Measurements from ENCODE around the gene SPDYE4. TPM values are rescaled to one million over a fixed set of nuclear protein-coding genes. Genes with fewer than 3 reads are reported as not detected.

The SPDYE4 gene
- total and polyA plus RNA-seq, 2 experiments from 2014 or later, result not detected

GRCh38 chr17:8708025-8708461, 50.3 kb downstream of the SPDYE4 start:
- Mint-ChIP-seq H3K4me3 (no peak overlapping the region), H3K4me1 (no peaks in the 10 kb centered on the region), H3K9me3 (peaks cover 12% of the 10 kb centered on the region; the same call in 2 of the 3 replicates), H3K27ac (no peak overlapping the region), H3K27me3 (ENCODE audit: insufficient read depth, low read depth, poor library complexity) (no peaks in the 10 kb centered on the region), H3K36me3 (ENCODE audit: low read depth) (peaks cover 3% of the 10 kb centered on the region; the same call in 1 of the 3 replicates)
- Histone ChIP-seq H3F3A (replicated peaks; ENCODE audit: low read depth) (no peaks in the 10 kb centered on the region), H4K20me1 (replicated peaks; ENCODE audit: insufficient read depth) (no peaks in the 10 kb centered on the region), H3K27me3 (ENCODE audit: insufficient read depth) (no peaks in the 10 kb centered on the region), H3K27ac (ENCODE audit: low read depth) (no peak overlapping the region), H2AFZ (no peak overlapping the region; the same call in 1 of the 2 replicates), H3K36me3 (ENCODE audit: insufficient read depth) (no peaks in the 10 kb centered on the region), H3K4me1 (ENCODE audit: insufficient read depth) (no peaks in the 10 kb centered on the region), H3K79me2 (replicated peaks; ENCODE audit: insufficient read depth) (no peaks in the 10 kb centered on the region), H3K9me2 (ENCODE audit: insufficient read depth) (no peaks in the 10 kb centered on the region), H3K4me3 (no peak overlapping the region), H3K4me2 (no peak overlapping the region)
- no peak for TF ChIP-seq EZH2 (IDR thresholded peaks at IDR 0.05; ENCODE audit: low read depth, unreplicated experiment)
- TF ChIP-seq CTCF (conservative IDR thresholded peaks at IDR 0.05; ENCODE audit: low read depth in 2 of 2), result no peak
- no peak for TF ChIP-seq JUNB (IDR thresholded peaks at IDR 0.05; ENCODE audit: unreplicated experiment)
- TF ChIP-seq NANOG (IDR thresholded peaks at IDR 0.05; ENCODE audit: borderline replicate concordance), result no peak
- TF ChIP-seq, protein P1, sequence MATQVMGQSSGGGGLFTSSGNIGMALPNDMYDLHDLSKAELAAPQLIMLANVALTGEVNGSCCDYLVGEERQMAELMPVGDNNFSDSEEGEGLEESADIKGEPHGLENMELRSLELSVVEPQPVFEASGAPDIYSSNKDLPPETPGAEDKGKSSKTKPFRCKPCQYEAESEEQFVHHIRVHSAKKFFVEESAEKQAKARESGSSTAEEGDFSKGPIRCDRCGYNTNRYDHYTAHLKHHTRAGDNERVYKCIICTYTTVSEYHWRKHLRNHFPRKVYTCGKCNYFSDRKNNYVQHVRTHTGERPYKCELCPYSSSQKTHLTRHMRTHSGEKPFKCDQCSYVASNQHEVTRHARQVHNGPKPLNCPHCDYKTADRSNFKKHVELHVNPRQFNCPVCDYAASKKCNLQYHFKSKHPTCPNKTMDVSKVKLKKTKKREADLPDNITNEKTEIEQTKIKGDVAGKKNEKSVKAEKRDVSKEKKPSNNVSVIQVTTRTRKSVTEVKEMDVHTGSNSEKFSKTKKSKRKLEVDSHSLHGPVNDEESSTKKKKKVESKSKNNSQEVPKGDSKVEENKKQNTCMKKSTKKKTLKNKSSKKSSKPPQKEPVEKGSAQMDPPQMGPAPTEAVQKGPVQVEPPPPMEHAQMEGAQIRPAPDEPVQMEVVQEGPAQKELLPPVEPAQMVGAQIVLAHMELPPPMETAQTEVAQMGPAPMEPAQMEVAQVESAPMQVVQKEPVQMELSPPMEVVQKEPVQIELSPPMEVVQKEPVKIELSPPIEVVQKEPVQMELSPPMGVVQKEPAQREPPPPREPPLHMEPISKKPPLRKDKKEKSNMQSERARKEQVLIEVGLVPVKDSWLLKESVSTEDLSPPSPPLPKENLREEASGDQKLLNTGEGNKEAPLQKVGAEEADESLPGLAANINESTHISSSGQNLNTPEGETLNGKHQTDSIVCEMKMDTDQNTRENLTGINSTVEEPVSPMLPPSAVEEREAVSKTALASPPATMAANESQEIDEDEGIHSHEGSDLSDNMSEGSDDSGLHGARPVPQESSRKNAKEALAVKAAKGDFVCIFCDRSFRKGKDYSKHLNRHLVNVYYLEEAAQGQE (IDR thresholded peaks at IDR 0.05; ENCODE audit: unreplicated experiment), result no peak
- no peak for TF ChIP-seq ETS1 (IDR thresholded peaks at IDR 0.05)
- TF ChIP-seq, protein P2, sequence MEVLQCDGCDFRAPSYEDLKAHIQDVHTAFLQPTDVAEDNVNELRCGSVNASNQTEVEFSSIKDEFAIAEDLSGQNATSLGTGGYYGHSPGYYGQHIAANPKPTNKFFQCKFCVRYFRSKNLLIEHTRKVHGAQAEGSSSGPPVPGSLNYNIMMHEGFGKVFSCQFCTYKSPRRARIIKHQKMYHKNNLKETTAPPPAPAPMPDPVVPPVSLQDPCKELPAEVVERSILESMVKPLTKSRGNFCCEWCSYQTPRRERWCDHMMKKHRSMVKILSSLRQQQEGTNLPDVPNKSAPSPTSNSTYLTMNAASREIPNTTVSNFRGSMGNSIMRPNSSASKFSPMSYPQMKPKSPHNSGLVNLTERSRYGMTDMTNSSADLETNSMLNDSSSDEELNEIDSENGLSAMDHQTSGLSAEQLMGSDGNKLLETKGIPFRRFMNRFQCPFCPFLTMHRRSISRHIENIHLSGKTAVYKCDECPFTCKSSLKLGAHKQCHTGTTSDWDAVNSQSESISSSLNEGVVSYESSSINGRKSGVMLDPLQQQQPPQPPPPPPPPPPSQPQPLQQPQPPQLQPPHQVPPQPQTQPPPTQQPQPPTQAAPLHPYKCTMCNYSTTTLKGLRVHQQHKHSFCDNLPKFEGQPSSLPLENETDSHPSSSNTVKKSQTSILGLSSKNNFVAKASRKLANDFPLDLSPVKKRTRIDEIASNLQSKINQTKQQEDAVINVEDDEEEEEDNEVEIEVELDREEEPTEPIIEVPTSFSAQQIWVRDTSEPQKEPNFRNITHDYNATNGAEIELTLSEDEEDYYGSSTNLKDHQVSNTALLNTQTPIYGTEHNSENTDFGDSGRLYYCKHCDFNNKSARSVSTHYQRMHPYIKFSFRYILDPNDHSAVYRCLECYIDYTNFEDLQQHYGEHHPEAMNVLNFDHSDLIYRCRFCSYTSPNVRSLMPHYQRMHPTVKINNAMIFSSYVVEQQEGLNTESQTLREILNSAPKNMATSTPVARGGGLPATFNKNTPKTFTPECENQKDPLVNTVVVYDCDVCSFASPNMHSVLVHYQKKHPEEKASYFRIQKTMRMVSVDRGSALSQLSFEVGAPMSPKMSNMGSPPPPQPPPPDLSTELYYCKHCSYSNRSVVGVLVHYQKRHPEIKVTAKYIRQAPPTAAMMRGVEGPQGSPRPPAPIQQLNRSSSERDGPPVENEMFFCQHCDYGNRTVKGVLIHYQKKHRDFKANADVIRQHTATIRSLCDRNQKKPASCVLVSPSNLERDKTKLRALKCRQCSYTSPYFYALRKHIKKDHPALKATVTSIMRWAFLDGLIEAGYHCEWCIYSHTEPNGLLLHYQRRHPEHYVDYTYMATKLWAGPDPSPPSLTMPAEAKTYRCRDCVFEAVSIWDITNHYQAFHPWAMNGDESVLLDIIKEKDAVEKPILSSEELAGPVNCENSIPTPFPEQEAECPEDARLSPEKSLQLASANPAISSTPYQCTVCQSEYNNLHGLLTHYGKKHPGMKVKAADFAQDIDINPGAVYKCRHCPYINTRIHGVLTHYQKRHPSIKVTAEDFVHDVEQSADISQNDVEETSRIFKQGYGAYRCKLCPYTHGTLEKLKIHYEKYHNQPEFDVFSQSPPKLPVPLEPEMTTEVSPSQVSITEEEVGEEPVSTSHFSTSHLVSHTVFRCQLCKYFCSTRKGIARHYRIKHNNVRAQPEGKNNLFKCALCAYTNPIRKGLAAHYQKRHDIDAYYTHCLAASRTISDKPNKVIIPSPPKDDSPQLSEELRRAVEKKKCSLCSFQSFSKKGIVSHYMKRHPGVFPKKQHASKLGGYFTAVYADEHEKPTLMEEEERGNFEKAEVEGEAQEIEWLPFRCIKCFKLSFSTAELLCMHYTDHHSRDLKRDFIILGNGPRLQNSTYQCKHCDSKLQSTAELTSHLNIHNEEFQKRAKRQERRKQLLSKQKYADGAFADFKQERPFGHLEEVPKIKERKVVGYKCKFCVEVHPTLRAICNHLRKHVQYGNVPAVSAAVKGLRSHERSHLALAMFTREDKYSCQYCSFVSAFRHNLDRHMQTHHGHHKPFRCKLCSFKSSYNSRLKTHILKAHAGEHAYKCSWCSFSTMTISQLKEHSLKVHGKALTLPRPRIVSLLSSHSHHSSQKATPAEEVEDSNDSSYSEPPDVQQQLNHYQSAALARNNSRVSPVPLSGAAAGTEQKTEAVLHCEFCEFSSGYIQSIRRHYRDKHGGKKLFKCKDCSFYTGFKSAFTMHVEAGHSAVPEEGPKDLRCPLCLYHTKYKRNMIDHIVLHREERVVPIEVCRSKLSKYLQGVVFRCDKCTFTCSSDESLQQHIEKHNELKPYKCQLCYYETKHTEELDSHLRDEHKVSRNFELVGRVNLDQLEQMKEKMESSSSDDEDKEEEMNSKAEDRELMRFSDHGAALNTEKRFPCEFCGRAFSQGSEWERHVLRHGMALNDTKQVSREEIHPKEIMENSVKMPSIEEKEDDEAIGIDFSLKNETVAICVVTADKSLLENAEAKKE (CRISPR knock-in tag; IDR thresholded peaks at IDR 0.05), result no peak
- no peak for TF ChIP-seq ZNF331 (CRISPR knock-in tag; IDR thresholded peaks at IDR 0.05; ENCODE audit: low read depth)
- TF ChIP-seq ZNF114 (CRISPR knock-in tag; IDR thresholded peaks at IDR 0.05), result no peak
- no peak for TF ChIP-seq POLR2AphosphoS5 (IDR thresholded peaks at IDR 0.05; ENCODE audit: low read depth)
- no peak for TF ChIP-seq CREB1 (CRISPR knock-in tag; IDR thresholded peaks at IDR 0.05; ENCODE audit: low read depth)
- no peak for TF ChIP-seq EZH2phosphoT487 (IDR thresholded peaks at IDR 0.05; ENCODE audit: unreplicated experiment)
- ATAC-seq (no peak), DNase-seq (ENCODE audit: low spot score) (no peak)
